ENCODE results near the gene RASD1.
A peak's percentile ranks its signal among the peaks of the same experiment; 100 is the strongest.
"Not testable (repeated sequence)": the region's sequence is repeated elsewhere in the genome, so short reads cannot be mapped to it uniquely, and the experiment has no call there.

Gene RASD1

DNA sequence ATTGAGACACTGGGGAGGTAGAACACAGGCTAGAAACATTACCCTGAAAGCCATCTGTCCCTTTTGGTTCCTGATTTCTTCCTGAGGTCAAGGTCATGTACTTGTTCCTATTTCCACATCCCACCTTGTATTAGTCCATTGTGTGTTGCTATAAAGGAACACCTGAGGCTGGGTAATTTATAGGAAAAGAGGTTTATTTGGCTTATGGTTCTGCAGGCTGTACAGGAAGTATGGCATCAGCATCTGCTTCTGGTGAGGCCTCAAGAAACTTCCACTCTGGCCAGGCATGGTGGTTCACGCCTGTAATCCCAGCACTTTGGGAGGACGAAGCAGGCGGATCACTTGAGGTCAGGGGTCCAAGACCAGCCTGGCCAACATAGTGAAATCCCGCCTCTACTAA is 26.8 kb downstream of the RASD1 start:
- Histone ChIP-seq H3K4me3 (no peak overlapping the region), H3K9ac (no peak overlapping the region), H3K36me3 (no peaks in the 10 kb centered on the region), H3K27ac (no peak overlapping the region), H3K9me3 (replicated peaks in 1 of 11) (no peaks in the 10 kb centered on the region), H4K20me1 (no peaks in the 10 kb centered on the region), H3K27me3 (no peaks in the 10 kb centered on the region), H3K4me1 (peaks cover 0 to 6% (median 0%) of the 10 kb centered on the region in 10 experiments; a peak in 2 of 20 replicates), H3K4me2 (no peak overlapping the region)
- TF ChIP-seq Cebpa-rat (IDR thresholded peaks at IDR 0.05), result no peak

GRCh38 chr17:17468217-17469010 is 27.8 kb downstream of the RASD1 start:
- no peaks in the 10 kb centered on the region for H4K20me1 ChIP-seq
- H3K4me2 ChIP-seq, result no peak overlapping the region
- no peaks in the 10 kb centered on the region for H3K27me3 ChIP-seq
- H3K36me3 ChIP-seq, result no peaks in the 10 kb centered on the region
- H3K4me3 ChIP-seq, result no peak overlapping the region
- H3K9me3 ChIP-seq (replicated peaks in 1 of 11), result no peaks in the 10 kb centered on the region
- TF ChIP-seq Cebpa-rat (IDR thresholded peaks at IDR 0.05), result no peak
- H3K4me1 ChIP-seq, result peaks cover 0 to 6% (median 0%) of the 10 kb centered on the region in 10 experiments; a peak in 2 of 20 replicates
- H3K27ac ChIP-seq, result no peak overlapping the region
- H3K9ac ChIP-seq, result no peak overlapping the region

- Histone ChIP-seq H3K27me3 (no peaks in the 10 kb centered on the region), H4K20me1 (no peaks in the 10 kb centered on the region)
Measured at GRCh38 chr17:17467720-17468119, 28.5 kb downstream of the RASD1 start.

GRCh38 chr17:17467016-17467415 is 29.2 kb downstream of the RASD1 start:
- TF ChIP-seq Cebpa-rat (IDR thresholded peaks at IDR 0.05), result no peak
- no peak overlapping the region for H3K4me2 ChIP-seq
- H3K9ac ChIP-seq, result no peak overlapping the region
- H3K27me3 ChIP-seq, result no peaks in the 10 kb centered on the region
- no peak overlapping the region for H3K27ac ChIP-seq
- no peaks in the 10 kb centered on the region for H3K9me3 ChIP-seq (replicated peaks in 1 of 11)
- H3K36me3 ChIP-seq, result no peaks in the 10 kb centered on the region
- no peak overlapping the region for H3K4me3 ChIP-seq
- no peaks in the 10 kb centered on the region for H4K20me1 ChIP-seq
- H3K4me1 ChIP-seq, result peaks cover 0 to 13% (median 8%) of the 10 kb centered on the region in 10 experiments; a peak in 13 of 20 replicates

More at GRCh38 chr17:17467720-17468119, 28.5 kb downstream of the RASD1 start:
- Histone ChIP-seq H3K27ac (no peak overlapping the region), H3K4me1 (peaks cover 0 to 6% (median under 1%) of the 10 kb centered on the region in 10 experiments; a peak in 9 of 20 replicates), H3K4me3 (no peak overlapping the region), H3K9ac (no peak overlapping the region), H3K36me3 (no peaks in the 10 kb centered on the region), H3K9me3 (replicated peaks in 1 of 11) (no peaks in the 10 kb centered on the region), H3K4me2 (no peak overlapping the region)
- TF ChIP-seq Cebpa-rat (IDR thresholded peaks at IDR 0.05), result no peak

DNA sequence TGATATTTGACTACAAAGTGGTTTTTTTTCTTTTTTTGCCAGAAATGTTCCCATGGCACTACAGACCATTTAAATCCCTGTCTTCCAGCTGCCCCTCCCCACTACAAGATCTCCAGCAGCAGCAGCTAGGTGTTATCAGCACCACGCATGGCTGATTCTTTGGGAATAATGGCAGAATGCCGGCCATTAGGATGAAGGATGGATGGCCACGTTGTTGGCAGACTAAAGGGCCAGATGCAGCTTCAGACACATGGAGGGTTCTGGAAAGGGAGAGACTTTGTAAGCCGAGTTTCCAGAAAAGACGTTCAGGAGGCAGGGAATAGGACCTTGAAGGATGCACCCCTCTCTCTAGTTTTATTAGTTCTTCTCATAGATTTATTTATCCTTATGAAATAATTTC is 29.7 kb downstream of the RASD1 start:
- H3K27ac ChIP-seq, result no peak overlapping the region

DNA sequence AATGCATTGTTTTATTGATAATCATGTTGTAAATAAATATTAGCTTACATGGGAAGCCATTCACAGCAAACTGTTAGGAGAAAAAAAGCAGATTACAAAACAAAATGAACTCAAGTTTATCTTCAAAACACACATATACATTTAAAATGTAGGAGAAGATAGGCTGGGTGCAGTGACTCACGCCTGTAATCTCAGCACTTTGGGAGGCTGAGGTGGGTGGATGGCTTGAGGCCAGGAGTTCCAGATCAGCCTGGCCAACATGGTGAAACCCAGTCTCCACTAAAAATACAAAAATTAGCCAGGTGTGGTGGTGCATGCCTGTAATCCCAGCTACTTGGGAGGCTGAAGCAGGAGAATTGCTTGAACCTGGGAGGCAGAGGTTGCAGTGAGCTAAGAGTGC is 30.3 kb downstream of the RASD1 start:
- H3K4me2 ChIP-seq; H3K4me3 ChIP-seq; H3K9me3 ChIP-seq (replicated peaks in 1 of 11); H4K20me1 ChIP-seq; H3K27ac ChIP-seq; H3K36me3 ChIP-seq; H3K9ac ChIP-seq; H3K27me3 ChIP-seq: not testable (repeated sequence)
- H3K4me1 ChIP-seq, result peaks cover 0 to 15% (median 12%) of the 10 kb centered on the region in 10 experiments; a peak in 13 of 20 replicates

More for the DNA sequence above, 29.7 kb downstream of the RASD1 start:
- Histone ChIP-seq H3K9me3 (replicated peaks in 1 of 11) (no peaks in the 10 kb centered on the region), H3K36me3 (no peaks in the 10 kb centered on the region), H3K4me1 (peaks cover 0 to 18% (median 12%) of the 10 kb centered on the region in 10 experiments; a peak in 13 of 20 replicates), H3K27me3 (no peaks in the 10 kb centered on the region), H4K20me1 (no peaks in the 10 kb centered on the region), H3K4me3 (no peak overlapping the region), H3K4me2 (no peak overlapping the region), H3K9ac (no peak overlapping the region)
- no peak for TF ChIP-seq Cebpa-rat (IDR thresholded peaks at IDR 0.05)

DNA sequence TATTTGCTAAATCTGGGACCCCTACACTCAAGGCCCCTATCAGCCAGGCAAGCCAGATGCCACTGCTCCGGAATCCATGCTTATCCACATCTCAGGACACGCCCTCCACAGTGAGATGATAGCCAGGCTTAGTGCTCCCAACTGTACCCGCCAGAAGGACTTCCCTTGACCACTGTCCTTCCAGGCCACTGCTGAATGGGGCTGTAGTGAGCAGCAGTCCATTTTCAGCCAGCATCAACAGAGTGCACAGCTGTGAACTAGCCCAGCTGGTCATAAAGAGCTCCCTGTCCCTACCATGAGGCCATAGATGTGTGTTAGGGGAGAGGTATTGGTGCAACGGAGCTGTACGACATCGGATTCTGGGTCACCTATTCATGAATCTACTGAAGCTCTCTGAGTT is 32.4 kb downstream of the RASD1 start:
- no peaks in the 10 kb centered on the region for H3K27me3 ChIP-seq
- no peak overlapping the region for H3K27ac ChIP-seq
- TF ChIP-seq Cebpa-rat (IDR thresholded peaks at IDR 0.05), result no peak
- peaks cover 0 to 15% (median 12%) of the 10 kb centered on the region in 10 experiments; a peak in 13 of 20 replicates for H3K4me1 ChIP-seq
- H3K36me3 ChIP-seq, result no peaks in the 10 kb centered on the region
- H3K9me3 ChIP-seq (replicated peaks in 1 of 11), result peaks cover 0 to 8% (median 7%) of the 10 kb centered on the region in 11 experiments; a peak in 14 of 22 replicates
- no peak overlapping the region for H3K4me3 ChIP-seq
- no peaks in the 10 kb centered on the region for H4K20me1 ChIP-seq
- no peak overlapping the region for H3K9ac ChIP-seq
- no peak overlapping the region for H3K4me2 ChIP-seq

DNA sequence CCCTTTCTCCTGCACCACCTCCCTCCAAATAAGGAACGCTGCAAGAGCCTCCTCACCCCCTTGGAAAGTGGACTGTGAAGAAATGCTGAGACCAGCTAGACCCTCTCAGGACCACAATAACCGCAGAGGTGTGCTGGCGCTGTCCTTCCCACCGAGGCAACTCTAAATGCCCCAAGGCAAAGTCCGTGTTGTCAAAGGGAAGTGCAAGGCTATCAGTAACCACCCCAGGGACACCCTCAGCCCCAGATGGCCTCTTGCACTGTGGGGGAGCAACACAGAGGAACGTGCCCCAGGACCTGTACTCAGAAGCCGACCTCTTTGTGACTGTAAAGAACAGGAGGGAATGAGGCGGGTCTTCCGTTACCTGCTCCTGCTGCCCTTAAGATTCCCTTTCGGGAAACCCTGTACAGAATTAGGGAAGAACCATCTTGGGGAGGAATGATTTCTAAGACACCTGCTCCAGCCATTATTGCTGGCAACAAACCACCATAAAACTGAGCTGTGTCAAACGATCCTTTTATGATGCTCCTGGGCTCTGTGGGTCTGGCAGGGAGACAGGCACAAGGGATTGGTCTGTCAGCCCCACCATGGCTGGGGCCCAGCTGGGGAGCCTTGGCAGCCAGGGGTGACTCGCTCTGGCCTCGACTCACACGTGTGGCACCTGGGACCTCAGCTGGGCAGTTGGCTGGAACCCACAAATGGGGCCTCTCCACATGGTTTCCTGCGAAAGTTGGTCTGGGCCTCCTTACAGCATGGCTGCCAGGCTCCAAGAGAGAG is 34.0 kb downstream of the RASD1 start:
- Histone ChIP-seq H3K27ac (no peak overlapping the region), H3K36me3 (no peaks in the 10 kb centered on the region), H3K4me1 (peaks cover 0 to 15% (median 12%) of the 10 kb centered on the region in 10 experiments; a peak in 13 of 20 replicates), H3K4me2 (peak overlapping the region in 8 of 11 experiments; percentile 15 to 68 (median 41); a peak in 14 of 22 replicates), H3K4me3 (no peak overlapping the region), H3K9ac (no peak overlapping the region; a peak in 1 of 22 replicates), H3K27me3 (no peaks in the 10 kb centered on the region), H4K20me1 (no peaks in the 10 kb centered on the region), H3K9me3 (replicated peaks in 1 of 11) (peaks cover 0 to 8% (median 7%) of the 10 kb centered on the region in 11 experiments; a peak in 14 of 22 replicates)
- no peak for TF ChIP-seq Cebpa-rat (IDR thresholded peaks at IDR 0.05)

- H3K27me3 ChIP-seq, result no peaks in the 10 kb centered on the region
- H3K9ac ChIP-seq, result no peak overlapping the region
- H3K4me2 ChIP-seq, result no peak overlapping the region
- H3K4me3 ChIP-seq, result no peak overlapping the region
- no peaks in the 10 kb centered on the region for H4K20me1 ChIP-seq
- H3K36me3 ChIP-seq, result no peaks in the 10 kb centered on the region
- peaks cover 0 to 17% (median 13%) of the 10 kb centered on the region in 10 experiments; a peak in 13 of 20 replicates for H3K4me1 ChIP-seq
- H3K27ac ChIP-seq, result no peak overlapping the region
- H3K9me3 ChIP-seq (replicated peaks in 1 of 11), result peaks cover 0 to 8% (median 7%) of the 10 kb centered on the region in 11 experiments; a peak in 14 of 22 replicates
- TF ChIP-seq Cebpa-rat (IDR thresholded peaks at IDR 0.05), result no peak
Measured at GRCh38 chr17:17460038-17460437, 36.2 kb downstream of the RASD1 start.

All from BLaER1 treated with 17β-estradiol and CSF1 and Interleukin-3, amounts not matched to agents 10 nM and 100 nM (cell line).